DND-41 (cell line): ENCODE measurements around the gene AMPD3.

Source experiments
- ATAC-seq: fragments of 200-7000 bp; cut with Tn5 transposase; 3 replicates; pipeline ENCODE4 v1.9.1; 2021; ENCODE audit warnings: low read depth; ENCODE audit not compliant: insufficient read depth
- DNase-seq: peaks from one replicate; pipeline ENCODE4 v3.0.0-alpha.2; 2020
- H2AFZ ChIP-seq: 2 replicates; pipeline ENCODE4 v1.6.0; 2012; ENCODE audit warnings: low read depth, low read length
- H3K27ac ChIP-seq: 2 replicates; pipeline ENCODE4 v1.5.1; 2012; ENCODE audit warnings: low read length, inconsistent platforms
- H3K27me3 ChIP-seq: fragments of 200-600 bp; sonication (generic); 2 replicates; pipeline ENCODE4 v1.6.0; 2012; ENCODE audit warnings: low read length, mild to moderate bottlenecking, inconsistent platforms; ENCODE audit not compliant: insufficient read depth, poor library complexity
- H3K36me3 ChIP-seq: 2 replicates; pipeline ENCODE4 v1.5.1; 2012; ENCODE audit warnings: low read length, inconsistent platforms; ENCODE audit not compliant: insufficient read depth
- H3K4me1 ChIP-seq: 2 replicates; pipeline ENCODE4 v1.5.1; 2012; ENCODE audit warnings: mild to moderate bottlenecking, low read length; ENCODE audit not compliant: insufficient read depth
- H3K4me2 ChIP-seq: 2 replicates; pipeline ENCODE4 v1.6.0; 2012; ENCODE audit warnings: mild to moderate bottlenecking, moderate library complexity, low read length, inconsistent platforms; ENCODE audit not compliant: insufficient read depth
- H3K4me3 ChIP-seq, 2 experiments: fragments of 200-600 bp in 1 of 2; shearing (Covaris generic) in 1 of 2; 2 replicates each; pipeline ENCODE4 v1.5.1; 2012 to 2016; ENCODE audit warnings: inconsistent platforms in 2 of 2, low read length in 2 of 2, mild to moderate bottlenecking in 2 of 2, low read depth in 1 of 2, moderate library complexity in 1 of 2
- H3K79me2 ChIP-seq: 2 replicates; pipeline ENCODE4 v1.6.0; 2012; ENCODE audit warnings: low read length, inconsistent platforms; ENCODE audit not compliant: insufficient read depth
- H3K9ac ChIP-seq: 2 replicates; pipeline ENCODE4 v1.6.0; 2012; ENCODE audit warnings: low read depth, mild to moderate bottlenecking, inconsistent platforms, low read length, moderate library complexity
- H3K9me3 ChIP-seq: 2 replicates; pipeline ENCODE4 v1.5.1; 2012; ENCODE audit warnings: low read length, moderate library complexity, mild to moderate bottlenecking, inconsistent platforms; ENCODE audit not compliant: insufficient read depth, severe bottlenecking
- H4K20me1 ChIP-seq: 2 replicates; pipeline ENCODE4 v1.6.0; 2012; ENCODE audit warnings: low read length; ENCODE audit not compliant: insufficient read depth
- CTCF ChIP-seq: IDR thresholded peaks from 2 replicates; pipeline ENCODE4 v1.5.1; 2012; ENCODE audit warnings: borderline replicate concordance, low read length, moderate library complexity, mild to moderate bottlenecking; ENCODE audit not compliant: poor library complexity, severe bottlenecking; ENCODE audit errors: extremely low read depth
- EZH2 ChIP-seq: IDR thresholded peaks from 3 replicates; pipeline ENCODE4 v1.6.1; 2012; ENCODE audit warnings: borderline replicate concordance, low read depth, mild to moderate bottlenecking, moderate library complexity, low read length, inconsistent platforms; ENCODE audit not compliant: severe bottlenecking

The AMPD3 gene

GRCh38 chr11:10538924-10539323 lies 83.9 kb downstream of the AMPD3 start:
- no peak for ATAC-seq
- Histone ChIP-seq H3K9ac (no peak overlapping the region), H3K4me1 (peaks cover 21% of the 10 kb centered on the region), H3K4me2 (no peak overlapping the region), H3K9me3 (peaks cover under 1% of the 10 kb centered on the region), H3K79me2 (peaks cover 15% of the 10 kb centered on the region), H3K27ac (no peak overlapping the region), H4K20me1 (no peaks in the 10 kb centered on the region), H3K4me3 (no peak overlapping the region), H2AFZ (no peak overlapping the region), H3K27me3 (no peaks in the 10 kb centered on the region), H3K36me3 (peaks cover 1% of the 10 kb centered on the region; the same call in 1 of the 2 replicates)
- no peak for TF ChIP-seq EZH2
- TF ChIP-seq CTCF, result no peak
- DNase-seq, result no peak

DNA sequence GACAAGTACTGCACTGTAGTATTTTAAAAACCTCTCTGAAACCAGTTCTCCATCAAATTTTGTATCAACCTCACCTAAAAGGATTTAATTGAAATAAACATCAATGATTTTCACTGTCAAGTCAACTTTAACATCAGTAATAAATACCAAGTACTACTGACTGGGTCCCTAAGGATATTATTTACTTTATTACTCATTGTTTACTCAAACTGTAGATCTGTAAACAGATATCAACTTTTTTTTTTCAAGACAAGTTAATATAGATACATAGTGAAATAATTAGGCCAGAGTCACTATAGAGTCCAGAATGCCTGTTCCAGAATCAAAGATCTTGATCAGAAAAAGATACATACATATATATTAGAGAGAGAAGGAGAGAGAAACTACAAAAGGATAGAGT lies 84.3 kb downstream of the AMPD3 start:
- DNase-seq (no peak), ATAC-seq (no peak)
- H3K9me3 ChIP-seq, result peaks cover 4% of the 10 kb centered on the region
- peaks cover 21% of the 10 kb centered on the region for H3K4me1 ChIP-seq
- no peaks in the 10 kb centered on the region for H3K36me3 ChIP-seq
- no peak overlapping the region for H2AFZ ChIP-seq
- peaks cover 15% of the 10 kb centered on the region for H3K79me2 ChIP-seq
- H3K4me2 ChIP-seq, result peak overlapping the region; percentile 97
- H3K27me3 ChIP-seq, result no peaks in the 10 kb centered on the region
- no peak overlapping the region for H3K4me3 ChIP-seq
- H3K9ac ChIP-seq, result no peak overlapping the region
- no peak overlapping the region for H3K27ac ChIP-seq
- TF ChIP-seq CTCF (no peak), EZH2 (no peak)
- H4K20me1 ChIP-seq, result no peaks in the 10 kb centered on the region

- Histone ChIP-seq H4K20me1 (no peaks in the 10 kb centered on the region), H3K9ac (peak overlapping the region; percentile 90), H3K36me3 (no peaks in the 10 kb centered on the region), H3K79me2 (peaks cover 15% of the 10 kb centered on the region), H3K27ac (peak overlapping the region; percentile 76), H3K4me1 (peaks cover 21% of the 10 kb centered on the region), H3K9me3 (peaks cover 4% of the 10 kb centered on the region), H2AFZ (peak overlapping the region; percentile 98), H3K4me3 (peak overlapping the region; percentile 46 to 96), H3K4me2 (peak overlapping the region; percentile 97), H3K27me3 (no peaks in the 10 kb centered on the region)
- DNase-seq (no peak), ATAC-seq (peak; percentile 6; the same call in 2 of the 3 replicates)
- no peak for TF ChIP-seq EZH2
These were observed 85.5 kb downstream of the AMPD3 start for GRCh38 chr11:10540546-10540914.

GRCh38 chr11:10540915-10541560 lies 86.0 kb downstream of the AMPD3 start, which contains the start of gene RNF141:
Gene RNF141 (minus strand): TSS chr11:10541187. CDS start chr11:10534158, 7,029 bp downstream.
- peak within 1 kb of the TSS; percentile 46 to 96 for H3K4me3 ChIP-seq
- H3K9ac ChIP-seq, result peak within 1 kb of the TSS; percentile 90
- H3K27ac ChIP-seq, result peak within 1 kb of the TSS; percentile 76
- H3K4me2 ChIP-seq, result peak within 1 kb of the TSS; percentile 97
- H3K27me3 ChIP-seq, result no peaks in the 10 kb centered on the region
- peaks cover 15% of the 10 kb centered on the region for H3K79me2 ChIP-seq
- H3K4me1 ChIP-seq, result peaks cover 21% of the 10 kb centered on the region
- no peaks in the 10 kb centered on the region for H4K20me1 ChIP-seq
- H3K36me3 ChIP-seq, result no peaks in the 10 kb centered on the region
- DNase-seq, result peak; percentile 92
- ATAC-seq, result peak; percentile 96
- no peak for TF ChIP-seq EZH2
- peak; percentile 91 for TF ChIP-seq CTCF
- H3K9me3 ChIP-seq, result peaks cover 4% of the 10 kb centered on the region
- H2AFZ ChIP-seq, result peak within 1 kb of the TSS; percentile 98
